ENCODE data around the gene CHAF1B. TPM values are rescaled to one million over a fixed set of nuclear protein-coding genes. Genes with fewer than 3 reads are reported as not detected.
A peak's percentile ranks its signal among the peaks of the same experiment; 100 is the strongest.

CHAF1B gene
- total and polyA plus RNA-seq, 9 of the 15 experiments (the other 6 are each of a cell fraction or from before 2014, with no cell fraction given): 7.5 to 36.8 (median 21.0) TPM

DNA sequence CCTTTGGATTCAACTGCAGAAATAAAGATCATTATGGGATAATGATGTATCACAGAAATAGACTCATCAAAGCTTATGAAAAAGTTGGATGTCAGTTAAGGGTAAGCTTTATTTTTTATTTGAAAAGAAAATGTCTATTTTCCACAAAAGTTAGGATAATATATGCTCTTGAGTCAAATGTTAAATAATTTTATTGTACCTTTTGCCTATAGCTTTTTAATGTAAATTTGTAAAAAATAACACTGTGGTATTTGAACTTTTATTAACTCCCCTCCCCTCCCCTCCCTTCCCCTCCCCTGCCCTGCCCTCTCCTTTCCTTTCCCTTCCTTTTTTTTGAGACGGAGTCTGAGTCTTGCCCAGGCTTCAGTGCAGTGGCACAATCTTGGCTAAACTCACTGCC is 40.3 kb upstream of the CHAF1B start:
- H3K36me3 ChIP-seq (ENCODE audit: control insufficient read depth, insufficient read depth, low read length): peaks cover 92% of the 10 kb centered on the region
- ChIA-PET POLR2A (interaction anchor here (0.9 to 1.3 kb wide), 3 partner anchors 12 to 25 kb away, joined by 3 to 4 read pairs (median 3); partner anchors contain the start of gene MORC3), CTCF (ENCODE audit: low intra/inter-chr PET ratio) (no interaction called here)
- no peaks in the 10 kb centered on the region for H3K79me2 ChIP-seq (ENCODE audit: control insufficient read depth, insufficient read depth, low read length)
- DNase-seq (ENCODE audit: extremely low read depth in 1 of 4, low spot score in 3 of 4) (no peak), ATAC-seq (no peak), FAIRE-seq (no peak)
- in situ Hi-C loops (cut with MboI) (no loop called here), intact Hi-C loops (cut with micrococcal nuclease) (no loop called here)
- no peaks in the 10 kb centered on the region for H3K9me3 ChIP-seq (replicated peaks; ENCODE audit: control insufficient read depth, insufficient read depth, low read depth, low read length)
- no peaks in the 10 kb centered on the region for H3K4me1 ChIP-seq (replicated peaks in 1 of 2; ENCODE audit: control insufficient read depth in 2 of 2, insufficient read depth in 2 of 2, low read length in 2 of 2)
- no peaks in the 10 kb centered on the region for H4K20me1 ChIP-seq (replicated peaks; ENCODE audit: control insufficient read depth, insufficient read depth, low read length)
- BruUV-seq (replicated peaks): no TSS peak
- no peaks in the 10 kb centered on the region for H3K9me1 ChIP-seq (ENCODE audit: control insufficient read depth, insufficient read depth, low read length)
- no peaks in the 10 kb centered on the region for H3K27me3 ChIP-seq (ENCODE audit: control insufficient read depth in 2 of 2, insufficient read depth in 2 of 2, low read length in 2 of 2)
- no peak overlapping the region for H3K4me3 ChIP-seq
- WGBS (ENCODE audit: insufficient coverage, low coverage, missing lambda C conversion rate): 100% methylated on average over 1 of the region's 1 CpG
- H3K9ac ChIP-seq (ENCODE audit: insufficient read depth in 1 of 2, low read depth in 2 of 2, low read length in 2 of 2): no peak overlapping the region
- no peak overlapping the region for H3K4me2 ChIP-seq (ENCODE audit: insufficient read depth, low read length)
- no peak overlapping the region for H2AFZ ChIP-seq (ENCODE audit: low read depth, low read length)
- peak; percentile 92 for TF ChIP-seq HNRNPK (IDR thresholded peaks at IDR 0.05; ENCODE audit: low read depth, low read length, poor library complexity, severe bottlenecking)
- TF ChIP-seq SUPT5H (IDR thresholded peaks at IDR 0.05): 0 out of 2 replicates have a peak, but pooled peaks have one; percentile 7
- TF ChIP-seq PCBP2 (IDR thresholded peaks at IDR 0.05; ENCODE audit: low read depth, low read length, poor library complexity, severe bottlenecking): peak; percentile 72
- no peak for TF ChIP-seq MYBL2 (IDR thresholded peaks at IDR 0.05; ENCODE audit: low read depth)
- no peak for TF ChIP-seq MYBL2 (CRISPR knock-in tag; IDR thresholded peaks at IDR 0.05; ENCODE audit: borderline replicate concordance)
- TF ChIP-seq MAFG (tag; conservative IDR thresholded peaks at IDR 0.05): no peak
- TF ChIP-seq MXI1 (IDR thresholded peaks at IDR 0.05; ENCODE audit: low read depth, low read length): no peak
- no peak for TF ChIP-seq POLR3A (IDR thresholded peaks at IDR 0.05; ENCODE audit: borderline replicate concordance, extremely low read depth, insufficient read depth, insufficient read length)
- H3K27ac ChIP-seq (ENCODE audit: extremely low read depth, low read depth, low read length): no peak overlapping the region
